Measurements from ENCODE around the gene CA5B. TPM values are rescaled to one million over a fixed set of nuclear protein-coding genes. Genes with fewer than 3 reads are reported as not detected.

The CA5B gene
- total and polyA plus RNA-seq, 2 donors (not counting 1 experiment from before 2014, with no cell fraction given), result 17.2 to 25.1 TPM

DNA sequence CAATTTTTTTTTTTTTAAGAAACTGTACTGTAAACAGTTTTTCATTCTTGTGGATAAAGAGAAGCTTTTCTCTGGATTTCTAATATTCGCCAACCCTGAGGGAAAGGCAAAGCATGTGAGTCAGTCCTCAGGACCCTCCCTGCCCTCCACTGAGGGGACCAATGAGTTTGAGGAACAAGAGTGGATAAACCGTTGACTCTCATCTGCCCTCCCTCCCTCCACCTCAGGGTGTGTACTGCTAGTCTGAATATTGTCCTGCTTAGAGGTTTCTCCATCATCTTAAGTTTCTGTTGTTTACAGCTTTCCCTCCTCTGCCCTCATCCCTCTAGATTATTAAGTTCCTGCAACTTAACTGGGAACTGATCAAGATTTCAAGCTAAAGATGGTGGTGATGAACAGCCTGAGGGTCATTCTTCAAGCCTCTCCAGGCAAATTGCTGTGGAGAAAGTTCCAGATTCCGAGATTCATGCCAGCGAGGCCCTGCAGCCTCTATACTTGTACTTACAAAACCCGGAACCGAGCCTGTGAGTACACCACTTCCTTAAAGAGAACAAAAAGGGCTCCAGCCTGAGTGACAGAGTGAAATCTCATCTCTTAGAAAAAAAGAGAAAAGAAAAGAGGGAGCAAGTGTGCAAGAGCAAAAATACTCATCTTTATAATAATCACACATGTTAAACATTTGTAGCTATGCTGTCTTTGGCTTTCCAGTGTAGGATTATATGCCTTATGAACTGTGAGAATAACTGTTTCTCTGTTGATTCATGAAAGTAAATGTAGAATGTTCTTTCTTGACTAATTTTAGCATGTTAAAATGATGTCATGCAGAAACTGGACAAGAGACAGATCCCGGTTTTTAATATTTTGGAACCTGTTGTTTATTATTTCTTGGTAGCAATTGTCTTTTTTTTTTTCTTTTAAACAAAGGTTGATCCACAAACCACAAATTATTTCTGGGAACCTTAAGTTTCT, 11.9 kb downstream of the CA5B start:
- Histone ChIP-seq H3K4me2 (replicated peaks; ENCODE audit: low read depth, low read length, poor library complexity, severe bottlenecking) (peak overlapping the region; percentile 68), H2AFZ (ENCODE audit: insufficient read depth, low read depth, low read length, poor library complexity, severe bottlenecking) (peak overlapping the region; percentile 51), H3K4me1 (ENCODE audit: control insufficient read depth in 2 of 2, insufficient read depth in 2 of 2, low read length in 2 of 2) (peaks cover 31 to 39% of the 10 kb centered on the region in 2 donors), H4K20me1 (ENCODE audit: control insufficient read depth, insufficient read depth, low read length, poor library complexity, severe bottlenecking) (no peaks in the 10 kb centered on the region), H3K4me3 (ENCODE audit: control extremely low read depth in 1 of 5, extremely low read depth in 1 of 5, insufficient read depth in 1 of 5, low read depth in 2 of 5, low read length in 4 of 5) (peak overlapping the region in 2 of 5 experiments; percentile 21 to 46), H3K9ac (ENCODE audit: low read length) (peak overlapping the region; percentile 59), H3K27ac (ENCODE audit: low read length in 2 of 2) (peak overlapping the region; percentile 94 to 97), H3K36me3 (replicated peaks in 1 of 2; ENCODE audit: control extremely low read depth in 1 of 2, control insufficient read depth in 1 of 2, extremely low read depth in 1 of 2, insufficient read depth in 2 of 2, low read length in 1 of 2) (peaks cover 0 to 3% of the 10 kb centered on the region in 2 experiments), H3K79me2 (ENCODE audit: control insufficient read depth, insufficient read depth, low read length) (peaks cover 14% of the 10 kb centered on the region), H3K9me3 (ENCODE audit: control extremely low read depth in 1 of 3, control insufficient read depth in 2 of 3, insufficient read depth in 1 of 3, low read length in 2 of 3) (no peaks in the 10 kb centered on the region), H3K27me3 (replicated peaks in 1 of 4; ENCODE audit: control extremely low read depth in 1 of 4, control insufficient read depth in 3 of 4, insufficient read depth in 4 of 4, low read length in 3 of 4) (no peaks in the 10 kb centered on the region)
- Mint-ChIP-seq H3K4me1 (peaks cover 53% of the 10 kb centered on the region), H3K27ac (peak overlapping the region; percentile 99), H3K27me3 (no peaks in the 10 kb centered on the region), H3K4me3 (peak overlapping the region; percentile 58), H3K9me3 (ENCODE audit: insufficient read depth) (no peaks in the 10 kb centered on the region)
- TF ChIP-seq, protein P1, sequence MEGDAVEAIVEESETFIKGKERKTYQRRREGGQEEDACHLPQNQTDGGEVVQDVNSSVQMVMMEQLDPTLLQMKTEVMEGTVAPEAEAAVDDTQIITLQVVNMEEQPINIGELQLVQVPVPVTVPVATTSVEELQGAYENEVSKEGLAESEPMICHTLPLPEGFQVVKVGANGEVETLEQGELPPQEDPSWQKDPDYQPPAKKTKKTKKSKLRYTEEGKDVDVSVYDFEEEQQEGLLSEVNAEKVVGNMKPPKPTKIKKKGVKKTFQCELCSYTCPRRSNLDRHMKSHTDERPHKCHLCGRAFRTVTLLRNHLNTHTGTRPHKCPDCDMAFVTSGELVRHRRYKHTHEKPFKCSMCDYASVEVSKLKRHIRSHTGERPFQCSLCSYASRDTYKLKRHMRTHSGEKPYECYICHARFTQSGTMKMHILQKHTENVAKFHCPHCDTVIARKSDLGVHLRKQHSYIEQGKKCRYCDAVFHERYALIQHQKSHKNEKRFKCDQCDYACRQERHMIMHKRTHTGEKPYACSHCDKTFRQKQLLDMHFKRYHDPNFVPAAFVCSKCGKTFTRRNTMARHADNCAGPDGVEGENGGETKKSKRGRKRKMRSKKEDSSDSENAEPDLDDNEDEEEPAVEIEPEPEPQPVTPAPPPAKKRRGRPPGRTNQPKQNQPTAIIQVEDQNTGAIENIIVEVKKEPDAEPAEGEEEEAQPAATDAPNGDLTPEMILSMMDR (IDR thresholded peaks at IDR 0.05), result no peak
- no peak for TF ChIP-seq EZH2 (IDR thresholded peaks at IDR 0.05; ENCODE audit: borderline replicate concordance, insufficient read depth, low read depth, low read length, poor library complexity, severe bottlenecking)
- intact Hi-C loops (cut with micrococcal nuclease), result loop anchor here (1.0 to 5.0 kb wide), 2 partner anchors 12 to 42 kb away; partner anchors contain the start of genes CA5B and ZRSR2
- DNase-seq (peak; percentile 60), ATAC-seq (ENCODE audit: low read depth) (peak; percentile 70)
- no CpG with 5 or more reads among the region's 7 CpGs for WGBS (ENCODE audit: insufficient coverage)
- CTCF ChIA-PET, result interaction anchor here (0.8 to 7.1 kb wide), 3 partner anchors 10 to 695 kb away, joined by 3 to 28 read pairs (median 5); partner anchors contain the start of gene CA5B
- POLR2A ChIA-PET, result interaction anchor here (0.5 to 1.6 kb wide), 7 partner anchors 10 to 105 kb away, joined by 3 to 10 read pairs (median 3); partner anchors contain the start of genes AP1S2, CA5B and ZRSR2
